K562 (cell line): Measurements from ENCODE around the gene FKBP9. TPM values are rescaled to one million over a fixed set of nuclear protein-coding genes. Genes with fewer than 3 reads are reported as not detected.

Experiments
- ARID2 ChIP-seq: fragments of 450-650 bp; IDR thresholded peaks from 2 replicates; pipeline ENCODE4 v1.6.1; 2017; ENCODE audit warnings: antibody characterized with exemption, mild to moderate bottlenecking
- BHLHE40 ChIP-seq: IDR thresholded peaks from 2 replicates; pipeline ENCODE4 v1.6.1; 2011; ENCODE audit warnings: low read length, improper control_type of control experiment
- CBFB ChIP-seq: sonication (generic); formaldehyde crosslinking; IDR thresholded peaks from 2 replicates; pipeline ENCODE4 v1.4.0; 2020; ENCODE audit warnings: mild to moderate bottlenecking, missing genetic modification reagents
- E2F5 ChIP-seq: sonication (generic); formaldehyde crosslinking; IDR thresholded peaks from 2 replicates; pipeline ENCODE4 v1.8.0; 2022; ENCODE audit warnings: mild to moderate bottlenecking, missing genetic modification reagents
- ETV5 ChIP-seq: sonication (generic); formaldehyde crosslinking; IDR thresholded peaks from 2 replicates; pipeline ENCODE4 v1.4.0; 2020; ENCODE audit warnings: low read depth, mild to moderate bottlenecking, missing genetic modification reagents
- HNRNPLL ChIP-seq: fragments of 200-400 bp; formaldehyde crosslinking; IDR thresholded peaks from 2 replicates; pipeline ENCODE4 v1.6.1; 2017; ENCODE audit warnings: low read length, low read depth, mild to moderate bottlenecking; ENCODE audit not compliant: poor library complexity, severe bottlenecking
- HOXB6 ChIP-seq: fragments of 250-450 bp; sonication (Bioruptor Pico); IDR thresholded peaks from 2 replicates; pipeline ENCODE4 v1.5.1; 2022; ENCODE audit warnings: mild to moderate bottlenecking, borderline replicate concordance
- ILK ChIP-seq: fragments of 450-650 bp; IDR thresholded peaks from 2 replicates; pipeline ENCODE4 v1.6.1; 2016; ENCODE audit warnings: missing genetic modification characterization, low read depth, mild to moderate bottlenecking, missing compliant biosample characterization, moderate library complexity, borderline replicate concordance
- IRF2 ChIP-seq: sonication (generic); formaldehyde crosslinking; IDR thresholded peaks from 2 replicates; pipeline ENCODE4 v1.8.1; 2022; ENCODE audit warnings: mild to moderate bottlenecking, missing genetic modification reagents
- KLF1 ChIP-seq: fragments of 450-650 bp; IDR thresholded peaks from 2 replicates; pipeline ENCODE4 v1.6.1; 2016; ENCODE audit warnings: missing genetic modification characterization, missing compliant biosample characterization
- KLF6 ChIP-seq: fragments of 250-450 bp; sonication (Bioruptor Pico); IDR thresholded peaks from 2 replicates; pipeline ENCODE4 v1.4.0; 2020; ENCODE audit warnings: mild to moderate bottlenecking, moderate library complexity, borderline replicate concordance
- MTA3 ChIP-seq: fragments of 450-650 bp; formaldehyde crosslinking; IDR thresholded peaks from 2 replicates; pipeline ENCODE4 v1.6.1; 2017; ENCODE audit warnings: mild to moderate bottlenecking, borderline replicate concordance
- POLR2A ChIP-seq: fragments of 450-650 bp; conservative IDR thresholded peaks from 2 replicates; pipeline ENCODE4 v1.6.1; 2016
- PTBP1 ChIP-seq: fragments of 200-400 bp; formaldehyde crosslinking; IDR thresholded peaks from 2 replicates; pipeline ENCODE4 v1.6.1; 2017; ENCODE audit warnings: low read depth, low read length
- RNF219 ChIP-seq: fragments of 250-450 bp; sonication (Bioruptor Pico); IDR thresholded peaks from 2 replicates; pipeline ENCODE4 v1.5.0; 2022; ENCODE audit warnings: mild to moderate bottlenecking
- SIN3A ChIP-seq, 2 experiments: fragments of 150-350 bp in 1 of 2; IDR thresholded peaks; 2 replicates each; pipeline ENCODE4 v1.6.1; 2011 to 2016; ENCODE audit warnings: borderline replicate concordance in 2 of 2, low read depth in 2 of 2, low read length in 2 of 2, mild to moderate bottlenecking in 2 of 2, moderate library complexity in 2 of 2; ENCODE audit not compliant: control insufficient read depth in 1 of 2
- SLC30A9 ChIP-seq: fragments of 250-450 bp; sonication (Bioruptor Pico); IDR thresholded peaks from 2 replicates; pipeline ENCODE4 v1.8.0; 2022; ENCODE audit warnings: mild to moderate bottlenecking, moderate library complexity
- SMARCB1 ChIP-seq: IDR thresholded peaks from 2 replicates; pipeline ENCODE4 v1.6.1; 2011; ENCODE audit warnings: improper control_type of control experiment, low read depth; ENCODE audit not compliant: insufficient read length
- STAT5B ChIP-seq: fragments of 250-450 bp; sonication (Bioruptor Pico); IDR thresholded peaks from 2 replicates; pipeline ENCODE4 v1.8.0; 2021; ENCODE audit warnings: mild to moderate bottlenecking, inconsistent platforms
- TBL1XR1 ChIP-seq, 2 experiments: IDR thresholded peaks; 2 replicates each; pipeline ENCODE4 v1.6.1; 2012; ENCODE audit warnings: improper control_type of control experiment in 2 of 2, low read length in 2 of 2, mild to moderate bottlenecking in 1 of 2
- TFAM ChIP-seq: fragments of 250-450 bp; sonication (Bioruptor Pico); conservative IDR thresholded peaks from 2 replicates; pipeline ENCODE4 v1.5.0; 2021; ENCODE audit warnings: mild to moderate bottlenecking, moderate library complexity
- ZBTB5 ChIP-seq: fragments of 450-650 bp; IDR thresholded peaks from 2 replicates; pipeline ENCODE4 v1.6.1; 2017; ENCODE audit warnings: antibody characterized with exemption
- ZFX ChIP-seq: sonication (generic); formaldehyde crosslinking; IDR thresholded peaks from 2 replicates; pipeline ENCODE4 v1.8.0; 2022; ENCODE audit warnings: mild to moderate bottlenecking, missing genetic modification reagents, moderate library complexity
- ZSCAN32 ChIP-seq: fragments of 450-650 bp; formaldehyde crosslinking; IDR thresholded peaks from 2 replicates; pipeline ENCODE4 v1.4.0; 2020; ENCODE audit warnings: mild to moderate bottlenecking, moderate library complexity
- polyA plus RNA-seq, 8 experiments: library from polyadenylated mRNA; depleted of rRNA in 4 of 8; stranded (reverse) in 5 of 8; unstranded in 3 of 8; fragments of >200 nt; fragmentation: Nextera tagmentation in 2 of 8; fragmentation: Illumina TruSeq in 1 of 8; extraction: Ambion mirVana in 2 of 8; extraction: Trizol in 1 of 8; gene quantifications; 2 replicates each; pipeline versions ENCODE4 v1.2.1 to v1.2.3, GENCODE V29; 2011 to 2014; ENCODE audit warnings: inconsistent platforms in 1 of 8, missing spikeins in 1 of 8
- total RNA-seq, 7 experiments: library from RNA; depleted of rRNA in 6 of 7; stranded (reverse); fragments of >200 nt in 6 of 7; fragmentation: Illumina TruSeq in 2 of 7; extraction: Trizol in 2 of 7; gene quantifications; 2 replicates each; pipeline versions ENCODE4 v1.2.1 to v1.2.3, GENCODE V29; 2011 to 2021; ENCODE audit warnings: low replicate concordance in 1 of 7

FKBP9 gene
- total and polyA plus RNA-seq, 9 of the 15 experiments (the other 6 are each of a cell fraction or from before 2014, with no cell fraction given): 5.9 to 23.7 (median 15.8) TPM

- TF ChIP-seq TBL1XR1 (IDR thresholded peaks at IDR 0.05; ENCODE audit: low read length in 2 of 2) (no peak; a peak in 1 of 4 replicates), RNF219 (CRISPR knock-in tag) (no peak), PTBP1 (no peak), MTA3 (peak; percentile 82), ZFX (CRISPR knock-in tag) (peak; percentile 90), BHLHE40 (no peak), SIN3A (IDR thresholded peaks at IDR 0.05; ENCODE audit: borderline replicate concordance in 2 of 2, control insufficient read depth in 1 of 2, low read depth in 2 of 2, low read length in 2 of 2) (peak in 1 of 2 experiments; percentile 42; a peak in 1 of 4 replicates), HNRNPLL (no peak), KLF6 (CRISPR knock-in tag) (no peak), E2F5 (CRISPR knock-in tag) (no peak), TFAM (CRISPR knock-in tag) (no peak), ARID2 (no peak), STAT5B (CRISPR knock-in tag) (no peak), POLR2A (peak; percentile 74; the same call in 1 of the 2 replicates), ETV5 (CRISPR knock-in tag) (peak; percentile 30; the same call in 1 of the 2 replicates), SLC30A9 (CRISPR knock-in tag) (no peak), ZBTB5 (no peak), CBFB (no peak), ZSCAN32 (no peak), IRF2 (CRISPR knock-in tag) (no peak), HOXB6 (no peak), SMARCB1 (no peak), ILK (tag) (no peak), KLF1 (tag) (peak; percentile 61; the same call in 1 of the 2 replicates)
Observed at GRCh38 chr7:32942415-32943251, 14.6 kb upstream of the FKBP9 start (continued).
